CD4-positive, alpha-beta T cell treated with Interleukin-17A for 4 hours (primary cell): ENCODE results near the gene TMPRSS5.

Experiments
- DNase-seq: peaks from one replicate; pipeline ENCODE4 v3.0.0-alpha.2; 2020; ENCODE audit warnings: mixed read lengths

Gene TMPRSS5

DNA sequence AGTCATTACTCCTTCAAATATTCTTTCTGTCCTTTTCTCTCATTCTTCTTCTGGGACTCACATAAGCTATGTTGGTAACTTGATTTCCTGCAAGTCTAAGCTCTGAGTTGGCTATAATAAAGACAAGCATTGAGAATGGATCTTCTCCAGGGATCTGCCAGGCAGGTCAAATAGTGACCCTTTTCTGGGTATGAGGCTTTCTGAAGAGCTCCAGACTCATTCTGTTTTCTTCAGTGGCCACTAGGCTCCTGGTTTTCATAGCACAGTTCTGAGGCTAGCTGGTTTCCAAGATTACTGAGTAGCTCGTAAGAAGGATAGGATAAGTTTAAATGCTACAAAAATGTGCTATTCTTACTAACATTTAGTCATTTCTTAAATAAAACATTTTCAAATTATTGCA, 38.3 kb downstream of the TMPRSS5 start:
- no peak for DNase-seq

- no peak for DNase-seq
Observed at GRCh38 chr11:113666584-113666983, 39.5 kb downstream of the TMPRSS5 start.

- no peak for DNase-seq
Observed at GRCh38 chr11:113664981-113665710, 41.0 kb downstream of the TMPRSS5 start.

DNA sequence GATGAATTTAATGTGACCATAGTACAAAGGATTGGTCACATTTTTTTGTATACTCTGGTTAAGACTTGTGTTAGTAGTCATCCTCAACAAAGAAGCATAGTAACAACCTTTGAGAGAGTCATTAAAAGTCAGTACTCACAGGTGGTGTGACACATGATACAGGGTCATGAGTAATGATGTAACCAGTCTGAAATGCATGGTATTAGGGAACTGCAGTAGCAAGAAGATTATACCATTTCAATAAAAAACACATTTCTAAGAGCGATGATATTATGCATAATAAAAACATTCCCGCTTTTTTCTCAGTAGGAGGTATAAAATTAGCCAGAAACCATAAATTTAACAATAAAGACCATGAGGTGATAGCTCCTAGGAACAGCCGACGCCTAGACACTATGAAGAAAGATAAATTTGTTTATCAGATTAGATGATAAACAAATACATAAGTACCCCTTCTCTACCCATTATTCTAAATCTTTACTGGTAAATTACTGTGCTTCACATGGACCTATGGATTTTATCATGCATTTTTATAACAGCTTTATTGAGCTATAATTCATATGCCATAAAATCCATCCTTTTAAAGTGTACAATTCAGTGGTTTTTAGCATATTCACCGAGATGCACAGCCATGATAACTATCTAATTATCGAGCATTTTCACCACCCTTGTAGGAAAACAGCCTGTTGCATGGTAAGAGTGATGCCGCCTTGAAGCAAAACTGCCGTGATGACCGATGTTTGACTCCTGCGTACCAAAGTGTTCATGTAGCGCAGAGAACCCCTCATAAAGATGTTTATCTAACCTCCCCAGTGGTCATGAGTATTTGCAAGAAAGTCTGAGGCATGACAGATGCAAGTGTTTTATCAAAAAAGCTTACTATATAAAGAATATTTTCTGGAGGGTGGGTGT, 41.8 kb downstream of the TMPRSS5 start:
- no peak for DNase-seq

DNA sequence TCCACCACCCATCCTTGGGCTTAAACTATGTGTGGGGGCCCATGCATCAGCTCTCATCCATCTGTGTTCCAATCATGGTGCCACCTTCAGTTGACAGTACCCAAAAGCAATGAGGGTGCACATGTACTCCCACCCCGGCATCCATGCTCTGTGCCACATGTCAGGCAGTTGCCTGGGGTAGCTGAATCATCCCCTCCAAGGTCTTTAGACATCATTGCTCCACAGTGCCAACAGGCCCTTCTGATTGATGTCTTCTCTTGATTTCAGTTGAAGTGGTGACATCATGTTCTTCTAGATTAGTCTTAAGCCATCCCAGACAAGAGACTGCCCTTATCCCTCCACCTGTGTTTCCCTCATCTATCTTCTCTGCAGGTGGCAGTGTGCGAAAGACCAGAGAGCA, 42.5 kb downstream of the TMPRSS5 start:
- DNase-seq = no peak

GRCh38 chr11:113655771-113656170, 50.3 kb downstream of the TMPRSS5 start:
- DNase-seq = no peak

- no peak for DNase-seq
Observed at GRCh38 chr11:113651023-113651422, 55.1 kb downstream of the TMPRSS5 start.

- no peak for DNase-seq
Observed at GRCh38 chr11:113649311-113649710, 56.8 kb downstream of the TMPRSS5 start.

GRCh38 chr11:113647856-113648255, 58.3 kb downstream of the TMPRSS5 start:
- DNase-seq = no peak

DNA sequence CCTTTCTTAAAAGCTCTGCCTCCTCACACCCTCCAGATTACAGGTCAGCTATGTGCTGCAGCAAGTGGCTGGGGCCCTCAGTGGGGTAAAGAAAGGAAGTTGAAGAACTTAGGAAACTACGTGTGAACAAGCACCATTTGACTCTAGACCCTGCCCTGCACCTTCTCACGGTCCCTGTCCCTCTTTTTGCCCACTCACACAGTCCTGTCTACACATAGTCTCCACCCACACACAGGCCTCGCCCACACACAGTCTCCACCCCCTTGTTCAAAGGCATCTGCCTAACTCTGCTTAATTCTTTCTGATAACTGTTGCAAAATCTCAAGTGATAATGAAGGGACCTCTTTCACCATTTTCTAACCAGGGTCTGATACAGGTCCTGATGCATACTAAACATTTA, 59.0 kb downstream of the TMPRSS5 start:
- DNase-seq = no peak

DNA sequence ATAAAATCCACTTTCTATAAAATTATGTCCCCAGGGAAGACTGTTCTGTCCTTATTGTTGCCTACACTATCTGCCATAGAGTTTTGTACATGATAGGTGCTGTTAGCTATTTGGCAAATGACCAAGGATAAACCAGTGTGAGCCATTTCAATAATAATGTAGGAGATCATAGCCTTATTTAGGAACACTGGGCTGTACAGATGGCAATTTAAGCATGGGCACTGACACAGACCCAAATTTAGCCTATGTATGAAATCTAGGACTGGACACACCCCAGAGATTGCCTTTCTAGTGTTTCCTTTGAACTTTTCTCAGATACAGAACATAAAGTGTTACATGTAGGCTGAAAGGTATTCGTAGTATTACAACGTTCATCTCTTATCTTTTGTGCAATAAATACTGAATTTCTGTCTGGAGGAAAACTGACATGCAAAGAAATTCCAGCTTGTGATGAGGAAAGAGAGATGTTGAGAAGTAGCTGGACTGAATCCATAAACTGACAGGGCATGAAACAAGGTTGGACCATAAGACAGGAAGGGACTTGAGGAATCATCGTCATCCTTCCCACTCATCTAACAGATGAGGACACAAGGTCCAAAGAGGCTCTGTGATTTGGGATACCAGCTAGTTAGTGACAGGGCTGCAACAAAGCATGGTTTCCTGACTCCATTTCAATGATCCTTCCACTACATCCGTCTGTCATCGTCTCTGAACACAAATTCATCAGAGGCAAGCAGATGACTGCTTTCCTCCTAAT, 60.3 kb downstream of the TMPRSS5 start:
- no peak for DNase-seq

- no peak for DNase-seq
Observed at GRCh38 chr11:113644605-113645004, 61.5 kb downstream of the TMPRSS5 start.

GRCh38 chr11:113643701-113644100, 62.4 kb downstream of the TMPRSS5 start:
- DNase-seq = no peak

DNA sequence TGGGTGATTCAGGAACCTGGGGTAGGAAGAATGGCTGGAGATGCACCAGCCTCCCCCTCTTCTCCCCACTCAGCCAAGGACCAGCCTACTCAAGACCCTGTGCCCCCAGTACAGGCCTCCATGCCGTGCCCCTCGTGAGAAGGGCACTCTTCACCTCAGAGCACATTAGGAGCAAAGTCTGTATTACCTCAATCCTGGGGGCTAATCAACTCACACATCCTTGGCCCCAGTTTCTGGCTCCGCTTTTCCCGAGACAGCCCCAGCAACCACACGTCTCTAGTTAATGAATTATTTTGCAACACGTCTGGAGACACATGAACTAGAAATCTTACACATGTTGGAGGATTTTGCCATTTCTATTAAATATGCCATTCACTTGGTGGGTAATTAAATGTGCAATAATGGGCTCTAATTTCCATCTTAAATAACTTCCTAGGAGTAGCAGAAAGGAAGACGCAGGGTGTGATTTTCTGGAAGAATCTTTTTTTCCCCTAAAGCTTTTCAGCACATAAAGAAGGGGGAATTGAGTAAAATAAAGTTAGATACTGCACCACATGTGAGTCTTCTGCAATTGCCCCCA, 63.0 kb downstream of the TMPRSS5 start:
- no peak for DNase-seq

- no peak for DNase-seq
Observed at GRCh38 chr11:113642090-113642489, 64.0 kb downstream of the TMPRSS5 start.

GRCh38 chr11:113638376-113638775, 67.7 kb downstream of the TMPRSS5 start:
- DNase-seq = no peak

DNA sequence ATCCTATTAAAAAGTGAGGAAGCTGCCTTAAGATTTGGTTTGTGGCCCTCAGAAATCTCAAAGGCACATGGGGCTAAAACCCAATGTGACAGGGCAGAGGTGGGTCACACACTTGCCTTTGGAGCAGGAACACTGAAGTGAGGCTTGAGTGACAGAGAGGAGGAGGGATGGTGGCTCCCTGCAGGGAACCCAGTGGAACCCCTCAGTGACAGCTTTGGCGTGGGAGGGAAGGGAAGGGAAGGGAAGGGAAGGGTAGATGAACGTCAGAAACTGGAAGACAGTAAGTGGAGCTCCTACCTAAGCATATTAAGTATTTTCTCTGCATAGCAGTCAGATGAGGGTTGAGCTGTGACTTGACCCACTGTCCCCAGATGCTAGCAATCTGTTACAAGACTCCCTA, 68.5 kb downstream of the TMPRSS5 start:
- no peak for DNase-seq
